ENCODE data around the gene SDHB.

- TF ChIP-seq, protein P1, sequence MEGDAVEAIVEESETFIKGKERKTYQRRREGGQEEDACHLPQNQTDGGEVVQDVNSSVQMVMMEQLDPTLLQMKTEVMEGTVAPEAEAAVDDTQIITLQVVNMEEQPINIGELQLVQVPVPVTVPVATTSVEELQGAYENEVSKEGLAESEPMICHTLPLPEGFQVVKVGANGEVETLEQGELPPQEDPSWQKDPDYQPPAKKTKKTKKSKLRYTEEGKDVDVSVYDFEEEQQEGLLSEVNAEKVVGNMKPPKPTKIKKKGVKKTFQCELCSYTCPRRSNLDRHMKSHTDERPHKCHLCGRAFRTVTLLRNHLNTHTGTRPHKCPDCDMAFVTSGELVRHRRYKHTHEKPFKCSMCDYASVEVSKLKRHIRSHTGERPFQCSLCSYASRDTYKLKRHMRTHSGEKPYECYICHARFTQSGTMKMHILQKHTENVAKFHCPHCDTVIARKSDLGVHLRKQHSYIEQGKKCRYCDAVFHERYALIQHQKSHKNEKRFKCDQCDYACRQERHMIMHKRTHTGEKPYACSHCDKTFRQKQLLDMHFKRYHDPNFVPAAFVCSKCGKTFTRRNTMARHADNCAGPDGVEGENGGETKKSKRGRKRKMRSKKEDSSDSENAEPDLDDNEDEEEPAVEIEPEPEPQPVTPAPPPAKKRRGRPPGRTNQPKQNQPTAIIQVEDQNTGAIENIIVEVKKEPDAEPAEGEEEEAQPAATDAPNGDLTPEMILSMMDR (CRISPR knock-in tag; IDR thresholded peaks at IDR 0.05): no peak
- TF ChIP-seq ZBTB40 (IDR thresholded peaks at IDR 0.05) (no peak), ZBTB40 (CRISPR knock-in tag; IDR thresholded peaks at IDR 0.05) (no peak), ELF1 (CRISPR knock-in tag; IDR thresholded peaks at IDR 0.05) (no peak), UBTF (CRISPR knock-in tag; IDR thresholded peaks at IDR 0.05) (no peak), POLR2G (IDR thresholded peaks at IDR 0.05; ENCODE audit: low read depth, low read length) (no peak), ZNF501 (CRISPR knock-in tag; IDR thresholded peaks at IDR 0.05) (no peak), SOX6 (IDR thresholded peaks at IDR 0.05) (no peak), SOX6 (CRISPR knock-in tag; IDR thresholded peaks at IDR 0.05) (no peak), ZNF24 (IDR thresholded peaks at IDR 0.05) (no peak)
These were observed 16.3 kb upstream of the SDHB start for GRCh38 chr1:17070163-17070525.

Measured in HepG2 (cell line).